ENCODE measurements around the gene NUP153. TPM values are rescaled to one million over a fixed set of nuclear protein-coding genes. Genes with fewer than 3 reads are reported as not detected.

NUP153 gene
- total and polyA plus RNA-seq, 2 of the 8 experiments (the other 6 are each of a cell fraction or from before 2014, with no cell fraction given) = 47.0 to 84.8 TPM

- H3K79me2 ChIP-seq (ENCODE audit: control insufficient read depth in 1 of 2, insufficient read depth in 2 of 2, low read length in 2 of 2) = peaks cover 37 to 57% of the 10 kb centered on the region in 2 experiments
- CTCF ChIA-PET (ENCODE audit: partially characterized antibody) = interaction anchor here (1.2 kb wide), 1 partner anchor 10 kb away, joined by 4 read pairs; no protein-coding TSS in a partner anchor
- FAIRE-seq = no peak
Measured at GRCh38 chr6:17705428-17705777, 1.3 kb downstream of the NUP153 start.

More at GRCh38 chr6:17705428-17705777, 1.3 kb downstream of the NUP153 start:
- H3K56ac ChIP-seq (replicated peaks; ENCODE audit: insufficient read length, low read depth, low read length) = no peak overlapping the region
- peaks cover 0 to 6% (median 0%) of the 10 kb centered on the region in 4 experiments; a peak in 3 of 7 replicates for H3K4me1 ChIP-seq (replicated peaks in 1 of 4; ENCODE audit: control insufficient read depth in 3 of 4, insufficient read depth in 4 of 4, low read length in 3 of 4)
- no peaks in the 10 kb centered on the region for H3K27me3 ChIP-seq (replicated peaks in 1 of 4; ENCODE audit: control insufficient read depth in 3 of 4, extremely low read depth in 1 of 4, insufficient read depth in 3 of 4, low read length in 3 of 4)
- H2BK15ac ChIP-seq (ENCODE audit: low read length) = no peak overlapping the region
- peak overlapping the region; percentile 80 to 92 (median 89) for H3K4me3 ChIP-seq (ENCODE audit: extremely low read depth in 1 of 4, insufficient read depth in 2 of 4, low read depth in 3 of 4, low read length in 4 of 4)
- no peak overlapping the region for H4K5ac ChIP-seq (ENCODE audit: insufficient read length, low read depth, low read length)
- H3K36me3 ChIP-seq (ENCODE audit: control insufficient read depth in 2 of 4, insufficient read depth in 4 of 4, low read length in 3 of 4) = no peaks in the 10 kb centered on the region
- no peaks in the 10 kb centered on the region for H3K9me3 ChIP-seq (ENCODE audit: insufficient read depth in 2 of 2, low read depth in 1 of 2, low read length in 1 of 2)
- 0% methylated on average over 4 of the region's 10 CpGs; no CpG with 5 or more reads in 1 of the 2 experiments for WGBS, 2 experiments (ENCODE audit: extremely low coverage in 1 of 2, insufficient coverage in 1 of 2, insufficient read length in 1 of 2, insufficient replicate concordance in 2 of 2, low coverage in 1 of 2, low lambda C conversion rate in 2 of 2, missing lambda C conversion rate in 1 of 2)
- no peak overlapping the region for H4K91ac ChIP-seq (replicated peaks; ENCODE audit: insufficient read length, low read length)
- TF ChIP-seq RFX5 (IDR thresholded peaks at IDR 0.05; ENCODE audit: borderline replicate concordance, low read depth, low read length) (no peak), CTCF (IDR thresholded peaks at IDR 0.05; ENCODE audit: control extremely low read depth in 1 of 3, insufficient read depth in 1 of 3, low read depth in 1 of 3, low read length in 3 of 3) (peak in 1 of 3 experiments; percentile 16; a peak in 1 of 4 replicates)
- no peaks in the 10 kb centered on the region for H3K23me2 ChIP-seq (ENCODE audit: low read depth, low read length)
- no peak overlapping the region for H3K14ac ChIP-seq (ENCODE audit: insufficient read length)
- H3K18ac ChIP-seq (ENCODE audit: extremely low read depth, low read length) = peak overlapping the region; percentile 83; the same call in 1 of the 2 replicates
- H3K4me2 ChIP-seq (ENCODE audit: insufficient read depth in 1 of 2, low read depth in 2 of 2, low read length in 2 of 2) = peak overlapping the region; percentile 51 to 67
- no peak overlapping the region for H2AK5ac ChIP-seq (ENCODE audit: low read depth, low read length)
- H3K9ac ChIP-seq (replicated peaks in 1 of 4; ENCODE audit: extremely low read depth in 1 of 4, low read depth in 3 of 4, low read length in 3 of 4) = peak overlapping the region; percentile 95 to 98 (median 96)
- no peak overlapping the region for H2BK12ac ChIP-seq (ENCODE audit: low read depth, low read length)
- H2BK20ac ChIP-seq (ENCODE audit: low read length) = no peak overlapping the region
- no peaks in the 10 kb centered on the region for H3K79me1 ChIP-seq (ENCODE audit: low read depth, low read length)
- POLR2A ChIA-PET (ENCODE audit: partially characterized antibody) = interaction anchor here (0.7 to 2.8 kb wide), 4 partner anchors 8 to 105 kb away, joined by 3 to 9 read pairs (median 5); partner anchors contain the start of gene FAM8A1
- H2BK120ac ChIP-seq (replicated peaks; ENCODE audit: low read depth, low read length) = no peak overlapping the region
- H3K4ac ChIP-seq (replicated peaks; ENCODE audit: insufficient read length, low read depth, low read length) = no peak overlapping the region
- H2AFZ ChIP-seq (ENCODE audit: low read length) = no peak overlapping the region
- no peak overlapping the region for H4K8ac ChIP-seq (ENCODE audit: extremely low read depth, insufficient read depth, low read length)
- peak overlapping the region; percentile 94 for H2BK5ac ChIP-seq (ENCODE audit: low read depth, low read length)
- peak overlapping the region; percentile 93 for H3K27ac ChIP-seq (ENCODE audit: low read depth, low read length)
- H3K23ac ChIP-seq (ENCODE audit: insufficient read length) = no peak overlapping the region
- peaks cover 7 to 8% of the 10 kb centered on the region in 2 experiments for H4K20me1 ChIP-seq (replicated peaks in 1 of 2; ENCODE audit: control insufficient read depth in 1 of 2, insufficient read depth in 2 of 2, low read length in 2 of 2)
- DNase-seq (ENCODE audit: low read depth in 1 of 2, low spot score in 2 of 2) = no peak
